Hepatocyte (in vitro differentiated cells): ENCODE data around the gene ARSB. TPM values are rescaled to one million over a fixed set of nuclear protein-coding genes. Genes with fewer than 3 reads are reported as not detected.

Experiments used
- DNase-seq: peaks from one replicate; pipeline ENCODE4 v3.0.0-alpha.2; 2016; ENCODE audit warnings: low spot score
- H2AFZ ChIP-seq: fragments of 200-600 bp; sonication (generic); 2 replicates; pipeline ENCODE4 v1.6.0; 2016; ENCODE audit warnings: antibody characterized with exemption, mild to moderate bottlenecking
- H3K27ac ChIP-seq: fragments of 200-600 bp; sonication (generic); 2 replicates; pipeline ENCODE4 v1.5.1; 2016; ENCODE audit warnings: mild to moderate bottlenecking
- H3K27me3 ChIP-seq: fragments of 200-600 bp; sonication (generic); 2 replicates; pipeline ENCODE4 v1.6.1; 2016
- H3K36me3 ChIP-seq: fragments of 200-600 bp; sonication (generic); replicated peaks from 2 replicates; pipeline ENCODE4 v1.5.1; 2016; ENCODE audit warnings: low read depth; ENCODE audit not compliant: insufficient read depth
- H3K4me1 ChIP-seq: fragments of 200-600 bp; sonication (generic); 2 replicates; pipeline ENCODE4 v1.5.1; 2016; ENCODE audit warnings: mild to moderate bottlenecking, moderate library complexity; ENCODE audit not compliant: insufficient read depth
- H3K4me2 ChIP-seq: fragments of 200-600 bp; sonication (generic); 2 replicates; pipeline ENCODE4 v1.6.0; 2016
- H3K4me3 ChIP-seq: fragments of 200-600 bp; sonication (generic); 2 replicates; pipeline ENCODE4 v1.5.1; 2016; ENCODE audit warnings: mild to moderate bottlenecking
- H3K79me2 ChIP-seq: fragments of 200-600 bp; sonication (generic); 2 replicates; pipeline ENCODE4 v1.6.0; 2017; ENCODE audit warnings: mild to moderate bottlenecking
- H3K9me2 ChIP-seq: fragments of 200-600 bp; sonication (generic); replicated peaks from 2 replicates; pipeline ENCODE4 v1.6.0; 2017; ENCODE audit warnings: mild to moderate bottlenecking; ENCODE audit not compliant: insufficient read depth
- H3K9me3 ChIP-seq: fragments of 200-600 bp; sonication (generic); 2 replicates; pipeline ENCODE4 v1.5.1; 2016; ENCODE audit warnings: low read depth, mild to moderate bottlenecking
- H4K20me1 ChIP-seq: fragments of 200-600 bp; sonication (generic); 2 replicates; pipeline ENCODE4 v1.6.0; 2016; ENCODE audit warnings: mild to moderate bottlenecking; ENCODE audit not compliant: insufficient read depth, poor library complexity, severe bottlenecking
- CTCF ChIP-seq: fragments of 200-600 bp; sonication (generic); IDR thresholded peaks from 2 replicates; pipeline ENCODE4 v1.5.1; 2016; ENCODE audit warnings: antibody characterized with exemption, mild to moderate bottlenecking; ENCODE audit not compliant: poor library complexity
- EZH2 ChIP-seq: fragments of 200-600 bp; sonication (generic); IDR thresholded peaks from 2 replicates; pipeline ENCODE4 v1.6.1; 2016; ENCODE audit warnings: antibody characterized with exemption, mild to moderate bottlenecking, borderline replicate concordance
- EZH2phosphoT487 ChIP-seq: fragments of 200-600 bp; sonication (generic); IDR thresholded peaks from one replicate; pipeline ENCODE4 v1.6.1; 2018; ENCODE audit warnings: antibody characterized with exemption, mild to moderate bottlenecking, low read depth, moderate library complexity; ENCODE audit not compliant: unreplicated experiment, severe bottlenecking
- WGBS: methylation state at CpG from one replicate; pipeline ENCODE4 v1.1.6; 2016; ENCODE audit warnings: low lambda C conversion rate; ENCODE audit errors: missing lambda C conversion rate; 5-methylcytosine and 5-hydroxymethylcytosine counted together
- polyA plus RNA-seq: library from polyadenylated mRNA; unstranded; fragments of >200 nt; fragmentation: Nextera tagmentation; extraction: Ambion mirVana; gene quantifications from 2 replicates; pipeline ENCODE4 v1.2.1, GENCODE V29; 2016
- total RNA-seq: library from RNA; depleted of rRNA; stranded (reverse); fragments of >200 nt; gene quantifications from 2 replicates; pipeline ENCODE4 v1.2.3, GENCODE V29; 2014

The ARSB gene
- total and polyA plus RNA-seq, 2 experiments from 2014 or later, result 13.5 to 19.8 TPM

GRCh38 chr5:79005151-79005550 lies 20.0 kb upstream of the ARSB start:
- Histone ChIP-seq H3K4me1 (no peaks in the 10 kb centered on the region), H3K27ac (no peak overlapping the region), H3K9me2 (no peaks in the 10 kb centered on the region), H3K27me3 (no peaks in the 10 kb centered on the region), H3K79me2 (no peaks in the 10 kb centered on the region), H4K20me1 (no peaks in the 10 kb centered on the region), H3K36me3 (no peaks in the 10 kb centered on the region), H2AFZ (no peak overlapping the region), H3K4me3 (no peak overlapping the region), H3K4me2 (no peak overlapping the region), H3K9me3 (no peaks in the 10 kb centered on the region)
- WGBS, result 70% methylated on average over 4 of the region's 4 CpGs
- no peak for DNase-seq
- no peak for TF ChIP-seq EZH2
- no peak for TF ChIP-seq EZH2phosphoT487
- TF ChIP-seq CTCF, result no peak

GRCh38 chr5:79002374-79002773 lies 17.3 kb upstream of the ARSB start:
- H3K79me2 ChIP-seq, result no peaks in the 10 kb centered on the region
- WGBS, result 60% methylated on average over 1 of the region's 1 CpG
- no peaks in the 10 kb centered on the region for H3K9me2 ChIP-seq
- H3K9me3 ChIP-seq, result no peaks in the 10 kb centered on the region
- no peaks in the 10 kb centered on the region for H3K27me3 ChIP-seq
- no peaks in the 10 kb centered on the region for H3K4me1 ChIP-seq
- DNase-seq, result no peak
- H3K4me2 ChIP-seq, result no peak overlapping the region
- no peak overlapping the region for H2AFZ ChIP-seq
- no peak for TF ChIP-seq EZH2
- TF ChIP-seq CTCF, result no peak
- no peaks in the 10 kb centered on the region for H4K20me1 ChIP-seq
- peak overlapping the region; percentile 17 for H3K27ac ChIP-seq
- no peaks in the 10 kb centered on the region for H3K36me3 ChIP-seq
- no peak overlapping the region for H3K4me3 ChIP-seq

- Histone ChIP-seq H2AFZ (peak overlapping the region; percentile 16), H3K4me1 (no peaks in the 10 kb centered on the region), H3K79me2 (no peaks in the 10 kb centered on the region), H4K20me1 (no peaks in the 10 kb centered on the region), H3K4me3 (no peak overlapping the region), H3K27ac (peak overlapping the region; percentile 17), H3K9me2 (no peaks in the 10 kb centered on the region), H3K4me2 (no peak overlapping the region), H3K27me3 (no peaks in the 10 kb centered on the region), H3K9me3 (no peaks in the 10 kb centered on the region), H3K36me3 (no peaks in the 10 kb centered on the region)
- no peak for DNase-seq
- TF ChIP-seq EZH2, result no peak
These were observed 16.4 kb upstream of the ARSB start for GRCh38 chr5:79001471-79001870.

- no peaks in the 10 kb centered on the region for H3K9me2 ChIP-seq
- WGBS, result 97% methylated on average over 2 of the region's 2 CpGs
- H3K27me3 ChIP-seq, result no peaks in the 10 kb centered on the region
- H2AFZ ChIP-seq, result no peak overlapping the region
- no peaks in the 10 kb centered on the region for H3K9me3 ChIP-seq
- TF ChIP-seq EZH2 (no peak), EZH2phosphoT487 (no peak), CTCF (no peak)
- no peaks in the 10 kb centered on the region for H3K4me1 ChIP-seq
- H4K20me1 ChIP-seq, result no peaks in the 10 kb centered on the region
- no peak overlapping the region for H3K4me2 ChIP-seq
- DNase-seq, result no peak
- no peaks in the 10 kb centered on the region for H3K36me3 ChIP-seq
- no peaks in the 10 kb centered on the region for H3K79me2 ChIP-seq
- no peak overlapping the region for H3K4me3 ChIP-seq
- no peak overlapping the region for H3K27ac ChIP-seq
These were observed 12.0 kb upstream of the ARSB start for GRCh38 chr5:78997090-78997489.
